Stimulated activated CD4-positive, alpha-beta T cell treated with anti-CD3 and anti-CD28 coated beads, Interleukin-4, amount 100 ng/mL, for 4 hours (primary cell): ENCODE measurements around the gene MYO7B.

Source experiments
- DNase-seq, 2 experiments: peaks; one replicate each; pipeline ENCODE4 v3.0.0-alpha.2; 2020

MYO7B gene

DNA sequence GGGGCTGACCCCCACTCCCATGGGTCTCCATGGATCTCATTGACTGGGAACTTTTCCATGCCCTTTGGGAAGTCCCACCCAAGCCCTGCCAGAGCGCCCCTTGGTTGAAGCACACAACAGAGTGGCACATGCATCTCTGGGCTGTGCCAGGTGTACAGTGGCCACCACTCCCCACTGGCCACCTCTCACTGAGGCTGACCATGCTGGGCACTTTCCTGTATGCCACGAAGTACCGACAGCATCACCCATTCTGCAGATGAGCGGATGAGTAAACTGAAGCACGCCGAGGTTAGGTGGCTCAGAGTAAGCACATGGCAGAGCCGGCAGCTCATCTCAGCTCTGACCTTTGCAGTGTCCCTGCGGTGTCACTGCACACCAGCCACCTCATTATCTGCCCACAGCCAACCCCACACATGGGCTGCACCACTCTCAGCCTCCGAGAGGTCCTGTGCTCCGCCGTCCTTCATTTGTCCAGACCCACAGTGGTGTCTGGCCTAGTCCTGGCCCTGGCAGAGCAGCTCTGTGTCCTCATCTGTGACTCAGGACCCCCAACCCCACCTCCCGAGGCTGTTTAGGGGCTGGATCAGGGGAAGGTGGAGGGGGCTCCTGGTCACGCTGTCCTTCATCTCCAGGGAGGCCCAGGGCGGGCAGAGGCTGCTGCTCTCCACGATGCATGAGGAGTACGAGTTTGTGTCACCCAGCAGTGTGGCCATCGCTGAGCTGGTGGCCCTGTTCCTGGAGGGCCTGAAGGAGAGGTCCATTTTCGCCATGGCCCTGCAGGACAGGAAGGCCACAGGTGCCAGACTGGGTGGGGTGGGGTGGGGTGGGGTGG is 92.5 kb downstream of the MYO7B start:
- DNase-seq = no peak

GRCh38 chr2:127628767-127629614 is 93.5 kb downstream of the MYO7B start:
- no peak for DNase-seq

DNA sequence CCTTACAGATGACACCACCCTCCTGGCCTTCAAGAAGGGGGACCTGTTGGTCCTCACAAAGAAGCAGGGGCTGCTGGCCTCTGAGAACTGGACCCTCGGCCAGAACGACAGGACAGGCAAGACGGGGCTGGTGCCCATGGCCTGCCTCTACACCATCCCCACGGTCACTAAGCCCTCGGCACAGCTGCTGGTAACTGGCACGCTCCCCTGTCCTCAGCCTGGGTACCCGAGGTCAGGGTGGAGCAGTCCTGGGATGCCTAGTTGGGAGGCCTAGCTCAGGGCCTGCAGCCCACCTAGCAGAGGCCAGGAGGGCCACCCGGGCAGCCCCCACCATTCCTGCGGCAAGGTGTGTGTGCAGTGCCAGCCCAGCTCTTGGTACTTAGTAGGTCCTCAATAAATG is 94.2 kb downstream of the MYO7B start:
- DNase-seq = no peak

DNA sequence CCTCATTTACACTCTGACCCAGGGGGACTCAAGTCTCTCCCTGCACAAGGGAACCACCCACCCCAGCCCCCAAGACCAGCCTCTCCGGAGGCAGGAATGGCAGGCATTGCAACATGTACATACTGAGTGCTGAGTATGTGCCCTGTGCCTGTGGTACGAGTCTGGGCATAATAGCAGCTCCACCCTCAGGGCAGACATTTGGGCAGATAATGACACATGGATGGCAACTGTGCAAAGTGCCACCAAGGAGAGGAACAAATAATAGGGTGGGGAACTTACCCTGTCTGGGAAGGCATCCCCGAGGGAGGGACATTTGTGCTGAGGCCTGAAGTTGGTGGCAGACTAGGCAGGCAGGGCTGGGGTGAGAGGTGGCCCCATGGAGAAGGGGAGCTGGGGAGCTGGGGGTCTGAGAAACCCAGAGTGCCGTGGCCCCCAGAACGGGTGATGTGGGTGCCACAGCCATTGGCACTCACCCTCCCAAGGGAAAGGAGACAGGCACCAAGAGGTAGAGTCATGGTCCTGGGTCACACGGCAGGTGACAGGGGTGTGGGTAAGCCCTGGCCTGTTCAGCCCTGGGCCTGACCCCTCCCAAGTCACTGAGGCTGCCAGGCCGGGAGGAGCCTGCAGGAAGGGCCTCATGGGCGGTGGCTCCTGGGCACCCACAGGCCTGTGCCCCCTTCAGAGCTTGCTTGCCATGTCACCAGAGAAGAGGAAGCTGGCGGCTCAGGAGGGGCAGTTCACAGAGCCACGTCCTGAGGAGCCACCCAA is 94.8 kb downstream of the MYO7B start:
- no peak for DNase-seq

DNA sequence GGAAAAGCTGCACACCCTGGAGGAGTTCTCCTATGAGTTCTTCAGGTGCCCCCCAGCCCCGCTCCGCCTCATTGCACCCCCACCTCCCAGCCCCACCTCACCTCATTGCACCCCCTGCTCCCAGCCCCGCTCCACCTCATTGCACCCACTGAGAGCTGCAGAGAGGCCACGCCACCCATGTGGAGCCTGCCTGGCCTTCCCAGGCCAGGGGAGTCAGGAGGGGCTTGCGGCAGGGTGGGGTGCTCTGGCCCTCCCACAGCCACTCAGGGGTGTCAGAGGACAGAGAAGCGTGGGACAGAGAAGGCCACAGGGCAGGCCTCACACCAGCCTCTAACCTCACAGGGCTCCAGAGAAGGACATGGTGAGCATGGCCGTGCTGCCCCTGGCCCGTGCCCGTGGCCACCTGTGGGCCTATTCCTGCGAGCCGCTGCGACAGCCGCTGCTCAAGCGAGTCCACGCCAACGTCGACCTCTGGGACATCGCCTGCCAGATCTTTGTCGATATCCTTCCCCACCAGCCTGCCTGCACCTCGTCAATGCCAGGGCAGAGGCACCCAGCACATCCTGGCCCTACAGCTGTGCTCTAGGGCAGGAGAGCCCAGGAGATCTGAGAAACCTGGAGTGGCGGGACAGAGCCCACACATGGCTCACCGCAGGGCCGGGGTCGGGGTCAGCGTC is 95.5 kb downstream of the MYO7B start:
- no peak for DNase-seq

DNA sequence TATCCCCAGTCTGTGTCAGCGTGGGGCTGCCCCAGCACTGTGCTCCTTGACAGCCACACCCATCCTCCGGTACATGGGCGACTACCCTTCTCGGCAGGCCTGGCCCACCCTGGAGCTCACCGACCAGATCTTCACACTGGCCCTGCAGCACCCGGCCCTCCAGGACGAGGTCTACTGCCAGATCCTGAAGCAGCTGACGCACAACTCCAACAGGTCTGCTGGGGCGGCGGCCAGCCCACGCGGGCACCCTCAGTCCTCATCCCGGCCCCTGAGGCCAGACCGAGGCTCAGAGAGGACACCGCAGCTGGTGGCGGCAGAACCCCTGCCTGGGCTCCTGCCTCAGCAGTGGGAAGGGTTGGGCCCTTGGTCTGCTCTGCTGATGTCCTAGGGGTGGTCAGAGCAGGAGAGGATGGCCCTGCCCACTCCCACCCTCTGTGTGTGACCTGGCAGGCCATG is 96.1 kb downstream of the MYO7B start:
- DNase-seq = no peak

- DNase-seq = no peak
These were observed 96.6 kb downstream of the MYO7B start for GRCh38 chr2:127631997-127632581.

- no peak for DNase-seq
These were observed 97.4 kb downstream of the MYO7B start for GRCh38 chr2:127632592-127633489.

GRCh38 chr2:127633556-127634065 is 98.1 kb downstream of the MYO7B start:
- DNase-seq = no peak

DNA sequence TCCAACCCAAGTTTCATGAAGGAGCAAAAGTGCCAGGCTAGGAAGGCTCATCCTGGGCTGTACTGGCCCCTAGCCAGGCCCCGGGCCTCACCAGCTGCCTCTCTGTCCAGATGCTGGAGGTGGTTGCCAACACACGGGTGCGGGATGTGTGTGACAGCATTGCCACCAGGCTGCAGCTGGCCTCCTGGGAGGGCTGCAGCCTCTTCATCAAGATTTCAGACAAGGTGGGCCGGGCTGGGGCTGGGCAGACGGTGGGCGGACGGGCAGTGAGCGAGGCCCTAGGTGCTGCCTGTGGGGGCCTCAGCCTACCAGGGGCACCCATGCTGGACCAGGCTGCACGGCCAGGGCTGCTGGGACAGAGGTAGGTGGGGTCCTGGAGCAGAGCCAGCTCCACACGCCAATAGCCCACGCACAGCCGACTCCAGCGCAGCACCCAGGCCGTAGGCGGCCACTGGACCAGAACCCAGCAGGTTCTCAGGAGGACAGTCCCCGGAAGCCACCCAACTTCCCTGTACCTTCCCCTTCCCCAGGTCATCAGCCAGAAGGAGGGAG is 98.7 kb downstream of the MYO7B start:
- no peak for DNase-seq

DNA sequence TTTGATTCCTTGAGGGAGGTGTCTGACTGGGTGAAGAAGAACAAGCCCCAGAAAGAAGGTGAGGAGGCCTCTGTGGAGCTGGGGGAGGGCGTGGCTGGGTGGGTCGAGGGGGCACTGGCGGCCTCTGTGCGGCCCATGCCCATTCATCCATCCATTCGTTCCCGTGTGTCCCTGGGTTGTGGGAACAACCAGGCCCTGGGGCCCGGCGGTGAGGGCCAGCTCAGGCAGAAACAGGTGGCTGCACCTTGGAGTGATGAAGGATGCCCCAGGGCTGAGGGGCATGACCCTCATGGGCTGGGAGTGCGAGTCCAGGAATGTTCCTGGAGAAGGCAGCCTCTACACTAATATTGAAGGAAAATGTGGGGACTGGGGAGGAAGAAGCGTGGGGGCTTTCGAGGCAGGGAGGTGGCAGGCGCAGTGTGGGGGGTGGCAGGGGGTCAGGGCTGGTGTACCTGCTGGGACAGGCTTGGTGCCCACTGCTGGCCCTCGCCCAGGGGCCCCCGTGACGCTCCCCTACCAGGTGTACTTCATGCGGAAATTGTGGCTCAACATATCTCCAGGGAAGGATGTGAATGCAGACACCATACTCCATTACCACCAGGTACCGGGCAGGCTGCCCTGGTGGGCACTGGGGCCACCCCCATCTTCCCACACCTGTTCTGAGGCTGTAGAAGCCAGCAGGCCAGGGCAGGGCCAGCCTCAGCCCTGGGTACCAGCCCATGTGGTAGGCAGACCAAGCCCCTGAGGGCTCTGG is 99.3 kb downstream of the MYO7B start:
- no peak for DNase-seq

DNA sequence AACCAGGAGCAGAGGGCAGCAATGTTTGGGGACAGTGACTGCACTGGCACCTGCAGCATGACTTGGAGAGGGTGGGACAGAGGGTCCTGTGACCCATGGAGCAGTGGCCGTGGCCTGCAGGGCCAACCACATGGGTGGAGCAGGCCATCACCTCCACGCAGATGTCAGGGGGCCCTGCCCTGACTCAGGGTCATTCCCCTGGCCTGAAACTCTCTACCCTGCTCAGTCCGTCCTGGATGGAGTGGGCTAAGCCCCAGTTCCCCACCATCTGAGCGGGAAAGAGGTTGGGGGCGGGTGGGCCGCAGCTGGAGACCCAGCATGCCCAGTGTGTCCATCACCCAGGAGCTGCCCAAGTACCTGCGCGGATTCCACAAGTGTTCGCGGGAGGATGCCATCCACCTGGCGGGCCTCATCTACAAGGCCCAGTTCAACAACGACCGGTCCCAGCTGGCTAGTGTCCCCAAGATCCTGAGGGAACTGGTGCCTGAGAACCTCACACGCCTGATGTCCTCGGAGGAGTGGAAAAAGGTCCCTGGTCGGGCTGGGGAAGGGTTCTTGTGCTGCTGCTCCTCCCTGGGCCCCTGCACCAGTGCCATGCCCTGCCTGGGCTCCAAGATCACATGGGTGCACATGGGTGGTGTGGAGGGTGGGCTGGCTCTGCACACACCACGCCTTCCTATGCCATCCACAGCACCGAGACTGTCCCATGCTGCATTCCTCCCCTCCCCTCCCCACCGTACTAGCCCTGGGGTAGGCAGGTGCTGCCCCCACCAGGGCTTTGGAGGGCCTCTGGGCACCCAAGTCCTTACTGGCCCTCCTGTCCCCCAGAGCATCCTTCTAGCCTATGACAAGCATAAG is 100.1 kb downstream of the MYO7B start:
- no peak for DNase-seq

GRCh38 chr2:127636248-127637235 is 101.1 kb downstream of the MYO7B start:
- DNase-seq = no peak

GRCh38 chr2:127637236-127637630 is 101.8 kb downstream of the MYO7B start:
- DNase-seq = no peak

DNA sequence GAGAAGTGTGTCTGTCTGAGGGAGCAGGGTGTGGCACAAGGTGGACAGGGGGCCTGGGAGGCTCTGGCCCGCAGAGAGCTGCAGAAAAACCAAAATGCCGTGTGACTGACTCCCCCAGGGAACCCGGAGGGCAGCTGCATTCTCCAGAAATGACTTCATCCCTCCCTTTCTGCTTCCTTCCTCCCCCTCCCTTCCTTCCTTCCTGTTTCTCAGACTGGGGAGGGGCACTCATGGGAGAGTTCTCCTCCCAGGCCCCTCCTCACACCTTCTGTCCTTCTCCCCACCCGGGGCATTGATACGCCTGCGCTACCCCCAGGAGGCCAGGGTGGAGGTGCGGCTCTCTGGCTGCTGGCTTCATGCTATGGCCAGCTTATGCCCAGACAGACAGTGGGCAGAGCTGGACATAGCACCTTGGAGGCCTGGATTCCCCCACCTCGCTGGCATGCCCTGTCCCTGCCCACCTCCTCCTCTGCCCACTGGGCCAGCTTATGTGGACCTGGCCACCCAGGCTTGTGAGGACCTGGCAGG is 102.3 kb downstream of the MYO7B start:
- DNase-seq = no peak

DNA sequence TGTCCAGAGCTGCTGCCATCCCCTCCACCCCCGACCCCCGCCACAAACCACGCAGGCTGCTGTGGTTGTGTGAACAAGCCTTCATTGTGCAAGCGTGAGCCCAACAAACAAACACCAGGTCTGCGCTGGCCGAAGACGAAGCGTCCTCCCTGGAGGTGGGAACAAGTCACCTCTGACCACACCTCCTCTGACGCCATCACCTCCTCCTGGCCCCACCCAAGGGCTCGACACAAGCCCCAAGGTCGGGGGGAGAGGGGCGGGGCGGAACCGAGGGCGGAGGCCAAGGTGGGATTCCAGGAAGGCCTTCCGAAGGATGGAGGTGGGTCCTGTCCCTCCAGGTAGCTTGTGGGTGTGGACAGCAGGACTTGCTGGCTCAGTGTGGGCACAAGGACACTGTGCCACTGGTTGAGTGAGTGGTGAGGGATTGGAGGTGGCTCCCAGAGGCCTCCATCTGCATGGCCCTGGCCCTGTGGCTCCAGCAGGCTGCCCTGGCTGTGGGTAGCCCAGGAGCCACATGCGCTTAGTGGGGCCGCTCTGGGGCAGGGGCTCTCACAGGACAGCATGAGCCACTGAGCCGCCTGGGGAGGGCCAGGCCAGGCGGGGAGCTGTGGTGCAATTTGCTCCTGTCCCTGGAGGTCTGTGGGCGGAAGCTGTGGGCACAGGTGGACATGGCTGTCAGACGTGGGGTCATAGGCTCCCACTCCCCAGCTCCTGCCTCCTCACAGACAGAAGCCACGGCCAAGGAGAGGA is 103.1 kb downstream of the MYO7B start:
- DNase-seq = no peak

DNA sequence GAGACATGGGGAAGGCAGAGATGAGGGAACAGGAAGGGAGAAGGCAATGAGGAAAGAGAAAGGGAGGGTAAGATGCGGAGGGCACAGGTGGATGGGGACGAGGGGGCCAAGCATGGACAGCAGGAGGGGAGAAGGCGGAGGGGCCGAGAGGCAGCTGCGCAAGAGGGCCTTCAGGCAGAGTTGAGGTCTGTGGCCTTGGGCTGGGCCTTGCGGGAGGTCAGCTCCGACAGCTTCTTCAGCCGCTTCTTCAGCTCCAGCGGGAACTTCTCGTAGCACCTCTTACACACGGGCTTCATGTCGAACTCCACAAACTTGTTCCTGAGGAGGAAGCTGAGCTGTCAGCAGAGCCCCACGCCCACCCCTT is 103.6 kb downstream of the MYO7B start:
- DNase-seq = no peak
